ENCODE measurements around the gene MAP3K2. TPM values are rescaled to one million over a fixed set of nuclear protein-coding genes. Genes with fewer than 3 reads are reported as not detected.

MAP3K2 gene
- total and polyA plus RNA-seq, 2 experiments from 2014 or later, result 36.7 to 41.0 TPM

GRCh38 chr2:127256866-127257265 lies 130.9 kb downstream of the MAP3K2 start:
- TF ChIP-seq EZH2 (IDR thresholded peaks at IDR 0.05; ENCODE audit: insufficient read depth, poor library complexity, severe bottlenecking) (no peak), EZH2phosphoT487 (IDR thresholded peaks at IDR 0.05; ENCODE audit: insufficient read depth, low read depth) (no peak)
- H3K9ac ChIP-seq, result no peak overlapping the region
- 75 to 84% methylated on average over 7 to 8 of the region's 8 CpGs for WGBS, 2 experiments (ENCODE audit: low coverage in 1 of 2, low lambda C conversion rate in 2 of 2, missing lambda C conversion rate in 2 of 2)
- H3K36me3 ChIP-seq (ENCODE audit: low read depth), result peaks cover 29% of the 10 kb centered on the region; the same call in 1 of the 2 replicates
- no peaks in the 10 kb centered on the region for H4K20me1 ChIP-seq (ENCODE audit: insufficient read depth)
- no peaks in the 10 kb centered on the region for H3K9me3 ChIP-seq (ENCODE audit: low read depth)
- H3F3A ChIP-seq (ENCODE audit: insufficient read depth), result no peaks in the 10 kb centered on the region
- no peak overlapping the region for H3K4me3 ChIP-seq
- H3K27me3 ChIP-seq (replicated peaks; ENCODE audit: insufficient read depth), result no peaks in the 10 kb centered on the region
- no peak for DNase-seq
- H3K4me1 ChIP-seq (ENCODE audit: insufficient read depth), result peaks cover 14% of the 10 kb centered on the region
- H3K4me2 ChIP-seq (ENCODE audit: unreplicated experiment), result no peak overlapping the region
- no peaks in the 10 kb centered on the region for H3K9me2 ChIP-seq (ENCODE audit: insufficient read depth)
- no peak overlapping the region for H2AFZ ChIP-seq
- H3K27ac ChIP-seq, result no peak overlapping the region
- in situ Hi-C loops (cut with MboI), result no loop called here
- H3K79me2 ChIP-seq (ENCODE audit: insufficient read depth), result no peaks in the 10 kb centered on the region

- no peaks in the 10 kb centered on the region for H3K9me2 ChIP-seq (ENCODE audit: insufficient read depth)
- no peaks in the 10 kb centered on the region for H4K20me1 ChIP-seq (ENCODE audit: insufficient read depth)
- no peak overlapping the region for H3K9ac ChIP-seq
- 79 to 92% methylated on average over 3 of the region's 3 CpGs for WGBS, 2 experiments (ENCODE audit: low coverage in 1 of 2, low lambda C conversion rate in 2 of 2, missing lambda C conversion rate in 2 of 2)
- H3K27ac ChIP-seq, result no peak overlapping the region
- no peaks in the 10 kb centered on the region for H3K79me2 ChIP-seq (ENCODE audit: insufficient read depth)
- H3K27me3 ChIP-seq (replicated peaks; ENCODE audit: insufficient read depth), result no peaks in the 10 kb centered on the region
- no peak for DNase-seq
- TF ChIP-seq EZH2 (IDR thresholded peaks at IDR 0.05; ENCODE audit: insufficient read depth, poor library complexity, severe bottlenecking), result no peak
- no peak for TF ChIP-seq EZH2phosphoT487 (IDR thresholded peaks at IDR 0.05; ENCODE audit: insufficient read depth, low read depth)
- H3F3A ChIP-seq (ENCODE audit: insufficient read depth), result no peaks in the 10 kb centered on the region
- H3K36me3 ChIP-seq (ENCODE audit: low read depth), result peaks cover 28% of the 10 kb centered on the region; the same call in 1 of the 2 replicates
- no peaks in the 10 kb centered on the region for H3K9me3 ChIP-seq (ENCODE audit: low read depth)
- H3K4me1 ChIP-seq (ENCODE audit: insufficient read depth), result peaks cover 14% of the 10 kb centered on the region
- no peak overlapping the region for H3K4me3 ChIP-seq
- no peak overlapping the region for H3K4me2 ChIP-seq (ENCODE audit: unreplicated experiment)
- no peak overlapping the region for H2AFZ ChIP-seq
- in situ Hi-C loops (cut with MboI), result no loop called here
These were observed 131.4 kb downstream of the MAP3K2 start for GRCh38 chr2:127256381-127256780.

- Histone ChIP-seq H3K4me3 (no peak overlapping the region), H3K27me3 (replicated peaks; ENCODE audit: insufficient read depth) (no peaks in the 10 kb centered on the region), H3K4me2 (ENCODE audit: unreplicated experiment) (no peak overlapping the region), H4K20me1 (ENCODE audit: insufficient read depth) (no peaks in the 10 kb centered on the region), H3K9me3 (ENCODE audit: low read depth) (no peaks in the 10 kb centered on the region), H3K9ac (no peak overlapping the region), H3K36me3 (ENCODE audit: low read depth) (peaks cover 23% of the 10 kb centered on the region; the same call in 1 of the 2 replicates), H3K4me1 (ENCODE audit: insufficient read depth) (peaks cover 14% of the 10 kb centered on the region), H3K9me2 (ENCODE audit: insufficient read depth) (no peaks in the 10 kb centered on the region), H2AFZ (no peak overlapping the region), H3K27ac (no peak overlapping the region), H3F3A (ENCODE audit: insufficient read depth) (no peaks in the 10 kb centered on the region), H3K79me2 (ENCODE audit: insufficient read depth) (no peaks in the 10 kb centered on the region)
- in situ Hi-C loops (cut with MboI), result no loop called here
- 88 to 91% methylated on average over 6 of the region's 6 CpGs for WGBS, 2 experiments (ENCODE audit: low coverage in 1 of 2, low lambda C conversion rate in 2 of 2, missing lambda C conversion rate in 2 of 2)
- no peak for DNase-seq
- TF ChIP-seq EZH2phosphoT487 (IDR thresholded peaks at IDR 0.05; ENCODE audit: insufficient read depth, low read depth) (no peak), EZH2 (IDR thresholded peaks at IDR 0.05; ENCODE audit: insufficient read depth, poor library complexity, severe bottlenecking) (no peak)
These were observed 132.1 kb downstream of the MAP3K2 start for GRCh38 chr2:127255721-127256120.

GRCh38 chr2:127255146-127255545 lies 132.6 kb downstream of the MAP3K2 start:
- H3K79me2 ChIP-seq (ENCODE audit: insufficient read depth), result no peaks in the 10 kb centered on the region
- no peaks in the 10 kb centered on the region for H4K20me1 ChIP-seq (ENCODE audit: insufficient read depth)
- H3K36me3 ChIP-seq (ENCODE audit: low read depth), result peaks cover 17% of the 10 kb centered on the region; the same call in 1 of the 2 replicates
- H3K27ac ChIP-seq, result no peak overlapping the region
- H3K9me3 ChIP-seq (ENCODE audit: low read depth), result no peaks in the 10 kb centered on the region
- no peaks in the 10 kb centered on the region for H3K27me3 ChIP-seq (replicated peaks; ENCODE audit: insufficient read depth)
- in situ Hi-C loops (cut with MboI), result no loop called here
- H2AFZ ChIP-seq, result no peak overlapping the region
- peaks cover 14% of the 10 kb centered on the region for H3K4me1 ChIP-seq (ENCODE audit: insufficient read depth)
- H3K9me2 ChIP-seq (ENCODE audit: insufficient read depth), result no peaks in the 10 kb centered on the region
- TF ChIP-seq EZH2 (IDR thresholded peaks at IDR 0.05; ENCODE audit: insufficient read depth, poor library complexity, severe bottlenecking) (no peak), EZH2phosphoT487 (IDR thresholded peaks at IDR 0.05; ENCODE audit: insufficient read depth, low read depth) (no peak)
- no peaks in the 10 kb centered on the region for H3F3A ChIP-seq (ENCODE audit: insufficient read depth)
- no peak overlapping the region for H3K9ac ChIP-seq
- H3K4me3 ChIP-seq, result no peak overlapping the region
- 89 to 94% methylated on average over 2 of the region's 2 CpGs for WGBS, 2 experiments (ENCODE audit: low coverage in 1 of 2, low lambda C conversion rate in 2 of 2, missing lambda C conversion rate in 2 of 2)
- no peak overlapping the region for H3K4me2 ChIP-seq (ENCODE audit: unreplicated experiment)
- no peak for DNase-seq

Measured in GM23248 (cell line).